A204.1 (cell line): Measurements from ENCODE around the gene KRTAP12-3.
"Not testable (repeated sequence)": the region's sequence is repeated elsewhere in the genome, so short reads cannot be mapped to it uniquely, and the experiment has no call there.

ENCODE experiments used
- FAIRE-seq: peaks from 2 replicates; lab custom pipeline; 2012; peaks lifted over from hg19 to GRCh38; lab: Jason Lieb, UNC

Gene KRTAP12-3, protein sequence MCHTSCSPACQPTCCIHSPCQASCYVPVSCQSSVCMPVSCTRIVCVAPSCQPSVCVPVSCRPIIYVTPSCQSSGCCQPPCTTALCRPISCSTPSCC

DNA sequence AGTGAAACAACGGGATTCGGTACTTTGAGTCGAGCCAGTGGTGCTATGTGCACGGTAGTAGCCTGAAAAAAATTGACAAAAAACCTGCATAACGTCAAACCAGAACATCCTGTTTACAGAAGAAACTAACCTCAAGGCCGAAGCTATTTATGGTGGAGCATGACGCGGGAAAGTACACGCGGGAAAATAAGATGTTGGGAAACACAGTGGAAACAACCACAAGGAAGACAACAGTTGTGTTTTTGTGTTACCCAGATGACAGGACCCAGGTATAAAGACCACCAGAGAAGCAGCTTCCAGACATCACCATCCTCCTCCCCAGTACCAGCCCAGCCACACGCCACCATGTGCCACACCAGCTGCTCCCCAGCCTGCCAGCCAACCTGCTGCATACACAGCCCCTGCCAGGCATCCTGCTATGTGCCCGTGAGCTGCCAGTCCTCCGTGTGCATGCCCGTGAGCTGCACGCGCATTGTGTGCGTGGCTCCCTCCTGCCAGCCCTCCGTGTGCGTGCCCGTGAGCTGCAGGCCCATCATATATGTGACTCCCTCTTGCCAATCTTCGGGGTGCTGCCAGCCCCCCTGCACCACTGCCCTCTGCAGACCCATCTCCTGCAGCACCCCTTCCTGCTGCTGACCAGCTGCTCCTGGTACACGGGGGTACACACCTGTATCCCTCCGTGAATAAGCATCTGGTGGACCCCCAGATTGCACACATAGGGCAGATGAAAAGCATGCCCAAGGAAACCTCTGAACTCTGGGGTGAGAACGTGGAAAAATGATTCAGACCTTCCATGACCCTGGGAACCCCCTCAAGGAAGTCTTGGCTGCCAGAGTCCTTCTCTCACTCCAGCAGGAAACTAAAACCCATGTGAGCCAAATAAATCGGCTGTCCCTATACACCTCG is at the start of gene KRTAP12-3:
KRTAP12-3 (plus strand) TSS at position 298 of the 906 bp plus-strand sequence; CDS start at position 346, 48 bp downstream.
- no peak for FAIRE-seq

DNA sequence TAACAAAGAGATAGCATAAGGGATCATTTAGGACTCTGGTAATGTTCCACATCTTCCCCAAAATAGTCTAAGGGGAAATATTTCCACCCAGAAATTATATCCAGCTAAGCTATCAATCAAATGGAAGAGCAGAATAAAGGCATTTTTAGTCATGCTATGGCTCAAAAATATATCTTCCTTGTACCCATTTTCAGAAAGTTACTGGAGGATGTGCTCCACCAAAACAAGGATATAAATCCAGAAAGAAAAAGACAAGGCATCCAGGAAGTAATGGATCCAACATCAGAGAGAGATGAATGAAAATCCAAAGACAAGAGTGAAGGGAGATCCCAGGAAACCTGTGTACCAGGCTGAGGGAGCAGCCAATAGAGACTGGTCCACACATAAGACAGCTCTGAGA is 48.5 kb upstream of the KRTAP12-3 start:
- no peak for FAIRE-seq

DNA sequence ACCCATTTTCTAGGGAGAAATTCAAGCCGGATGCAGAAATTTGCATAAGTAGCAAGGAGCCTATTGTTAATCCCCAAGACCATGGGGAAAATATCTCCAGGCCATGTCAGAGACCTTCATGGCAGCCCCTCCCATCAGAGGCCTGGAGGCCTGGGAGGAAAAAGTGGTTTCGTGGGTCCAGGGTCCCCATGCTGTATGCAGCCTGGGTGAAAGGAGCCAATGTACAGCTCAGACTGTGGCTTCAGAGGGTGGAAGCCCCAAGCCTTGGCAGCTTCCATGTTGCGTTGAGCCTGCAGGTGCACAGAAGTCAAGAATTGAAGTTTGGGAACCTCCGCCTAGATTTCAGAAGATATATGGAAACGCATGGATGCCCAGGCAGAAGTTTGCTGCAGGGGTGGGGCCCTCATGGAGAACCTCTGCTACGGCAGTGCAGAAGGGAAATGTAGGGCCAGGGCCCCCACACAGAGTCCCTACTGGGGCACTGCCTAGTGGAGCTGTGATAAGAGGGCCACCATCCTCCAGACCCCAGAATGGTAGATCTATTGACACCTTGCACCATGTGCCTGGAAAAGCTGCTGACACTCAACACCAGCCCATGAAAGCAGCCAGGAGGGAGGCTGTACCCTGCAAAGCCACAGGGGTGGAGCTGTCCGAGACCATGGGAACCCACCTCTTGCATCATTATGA is 47.4 kb upstream of the KRTAP12-3 start:
- not testable (repeated sequence) for FAIRE-seq

DNA sequence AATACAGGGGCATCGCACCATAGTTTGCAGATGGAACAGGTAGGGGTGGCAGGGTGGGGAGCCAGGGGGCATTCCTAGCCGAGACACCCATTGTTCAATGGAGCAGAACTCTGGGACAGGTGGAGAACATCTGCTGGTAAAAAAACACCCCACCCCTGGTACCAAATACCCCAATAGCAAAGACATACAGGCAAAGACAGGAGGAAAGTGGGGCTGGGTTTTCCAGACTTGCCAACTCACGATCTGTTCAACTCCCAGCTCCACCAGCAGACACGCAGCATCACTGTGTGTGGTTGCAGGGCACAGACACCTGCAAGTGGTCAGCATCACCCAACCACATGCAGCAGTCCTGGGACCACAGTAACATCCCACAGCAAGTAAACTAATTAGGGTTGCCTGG is 46.2 kb upstream of the KRTAP12-3 start:
- FAIRE-seq: no peak

DNA sequence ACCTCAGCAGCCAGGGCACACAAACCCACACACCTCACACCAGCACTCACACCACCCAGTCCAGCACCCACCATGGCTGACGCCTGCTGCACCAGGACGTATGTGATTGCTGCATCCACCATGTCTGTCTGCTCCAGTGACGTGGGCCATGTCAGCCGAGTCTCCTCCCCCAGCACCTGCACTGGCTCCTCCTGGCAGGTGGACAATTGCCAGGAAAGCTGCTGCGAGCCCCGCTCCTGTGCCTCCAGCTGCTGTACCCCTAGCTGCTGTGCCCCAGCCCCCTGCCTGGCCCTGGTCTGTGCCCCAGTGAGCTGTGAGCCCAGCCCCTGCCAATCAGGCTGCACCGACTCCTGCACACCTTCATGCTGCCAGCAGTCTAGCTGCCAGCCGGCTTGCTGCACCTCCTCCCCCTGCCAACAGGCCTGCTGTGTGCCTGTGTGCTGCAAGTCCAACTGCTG is 45.7 kb upstream of the KRTAP12-3 start, which contains the start of gene KRTAP10-8:
KRTAP10-8 (plus strand) TSS at position 51 of the 458 bp plus-strand sequence; CDS start at position 73, 22 bp downstream.
- FAIRE-seq: no peak

DNA sequence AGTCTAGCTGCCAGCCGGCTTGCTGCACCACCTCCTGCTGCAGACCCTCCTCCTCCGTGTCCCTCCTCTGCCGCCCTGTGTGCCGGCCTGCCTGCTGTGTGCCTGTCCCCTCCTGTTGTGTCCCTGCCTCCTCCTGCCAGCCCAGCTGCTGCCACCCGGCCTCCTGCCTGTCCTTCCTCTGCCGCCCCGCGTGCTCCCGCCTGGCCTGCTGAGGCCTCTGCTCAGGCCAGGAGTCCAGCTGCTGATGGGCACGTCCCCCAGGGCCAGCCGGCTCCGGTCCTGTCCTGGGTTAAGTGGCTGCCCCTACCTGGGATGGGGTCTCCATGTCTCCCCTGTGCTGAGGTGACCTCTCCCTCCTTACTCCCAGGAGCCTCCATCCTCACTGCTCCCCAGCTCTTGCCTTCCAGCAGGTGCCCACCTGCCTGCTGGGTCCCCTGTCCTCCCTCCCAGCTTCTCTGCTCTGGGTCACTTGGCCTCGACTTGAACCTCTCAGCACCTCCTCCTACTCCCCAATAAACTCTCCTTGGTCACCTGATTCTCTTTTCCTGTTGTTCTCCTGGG is 45.0 kb upstream of the KRTAP12-3 start:
- no peak for FAIRE-seq

DNA sequence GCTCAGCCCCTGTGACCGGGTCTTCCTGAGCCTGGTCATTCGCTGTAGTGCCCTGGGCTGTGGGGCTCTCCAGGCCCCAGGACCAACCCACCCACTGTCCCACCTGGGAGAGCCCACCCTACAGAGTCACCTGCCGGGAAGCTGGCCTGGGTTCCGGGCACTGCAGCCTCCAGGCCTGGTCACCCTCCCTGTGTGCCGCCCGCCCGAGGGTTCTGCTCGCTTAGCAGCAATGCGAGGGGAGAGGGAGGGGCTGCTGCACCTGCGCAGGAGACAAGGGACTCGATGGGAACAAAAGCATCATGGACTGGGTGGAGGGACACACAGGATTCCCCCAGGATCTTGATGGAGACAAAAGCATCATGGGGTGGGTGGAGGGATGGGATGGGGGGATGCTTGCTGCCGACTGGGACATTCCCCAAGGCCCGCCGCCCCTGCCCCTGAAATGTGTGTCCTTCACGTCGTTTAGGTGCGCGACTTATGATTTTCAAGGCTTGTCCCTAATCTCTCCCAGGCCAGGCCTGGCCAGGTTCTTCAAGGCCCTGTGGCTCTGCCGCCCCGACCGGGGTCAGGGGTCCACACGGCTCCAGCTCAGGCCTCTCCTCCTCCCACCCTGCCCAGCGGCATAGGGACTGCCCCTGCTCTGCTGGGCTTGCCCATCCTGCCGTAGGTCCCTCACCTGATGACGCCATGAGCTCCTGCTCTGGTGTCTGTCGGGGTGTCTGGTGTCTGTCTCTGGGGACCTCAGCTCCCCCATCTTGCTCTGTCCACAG is 44.2 kb upstream of the KRTAP12-3 start:
- FAIRE-seq: no peak

DNA sequence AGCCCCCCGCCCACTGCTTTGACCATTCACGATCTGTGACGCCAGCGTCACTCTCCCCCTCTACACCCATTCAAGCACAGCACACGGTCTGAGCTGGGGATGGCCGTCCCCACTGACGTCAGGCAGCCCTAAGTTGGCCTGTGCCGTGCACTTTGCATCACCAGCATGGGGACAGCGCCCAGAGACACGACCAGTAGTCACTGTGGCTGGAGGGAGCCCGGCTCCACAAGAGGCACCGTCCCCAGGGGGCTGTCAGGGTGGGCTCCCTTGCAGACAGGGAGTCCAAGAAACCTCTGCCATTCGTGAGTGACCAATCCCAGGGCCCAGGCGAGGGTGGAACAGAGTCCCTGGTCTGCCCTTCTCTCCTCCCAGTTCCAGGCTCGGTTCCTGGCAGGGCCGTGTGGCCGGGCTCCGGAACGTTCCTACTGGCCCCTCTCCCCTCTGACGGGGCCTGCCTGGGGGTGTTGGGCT is 43.5 kb upstream of the KRTAP12-3 start:
- no peak for FAIRE-seq

DNA sequence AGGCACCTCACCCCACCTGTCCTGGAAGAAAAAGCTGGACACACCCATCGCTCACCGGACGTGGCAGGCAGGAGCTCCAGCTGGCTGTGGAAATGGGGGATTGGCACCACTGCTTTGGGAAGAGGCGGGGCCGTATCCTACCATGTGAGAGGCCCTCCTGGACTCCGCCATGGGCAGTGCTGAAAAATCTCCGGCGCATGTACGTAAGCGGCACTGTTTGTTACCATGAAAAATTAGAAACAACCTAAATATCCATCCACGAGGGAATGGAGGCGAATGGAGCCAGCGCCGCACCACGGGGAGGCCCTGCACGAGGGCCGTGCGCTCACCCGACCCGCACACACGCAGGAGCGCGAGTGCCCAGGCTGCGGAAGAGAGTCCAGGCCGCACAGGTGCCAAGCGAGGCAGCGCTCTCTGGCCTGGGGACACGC is 42.8 kb upstream of the KRTAP12-3 start:
- no peak for FAIRE-seq

DNA sequence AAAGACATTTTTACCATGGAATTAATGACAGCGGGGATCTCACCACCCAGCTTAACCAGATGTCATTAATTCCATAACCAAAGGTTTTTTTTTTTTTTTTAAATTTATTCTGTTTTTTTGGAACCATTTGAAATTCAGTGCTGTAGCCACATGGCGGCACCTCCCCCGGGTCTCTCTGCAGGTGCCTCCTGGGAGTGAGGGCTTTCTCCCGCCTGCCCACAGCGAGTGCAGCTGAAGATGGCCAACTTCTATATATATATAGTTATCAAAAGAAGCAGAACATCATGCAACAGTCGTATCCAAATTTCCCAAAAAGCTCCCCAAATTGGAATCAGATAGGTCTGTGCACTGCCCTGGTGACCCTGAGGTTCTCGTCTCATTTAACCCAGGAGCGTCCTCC is 42.3 kb upstream of the KRTAP12-3 start:
- FAIRE-seq: no peak

DNA sequence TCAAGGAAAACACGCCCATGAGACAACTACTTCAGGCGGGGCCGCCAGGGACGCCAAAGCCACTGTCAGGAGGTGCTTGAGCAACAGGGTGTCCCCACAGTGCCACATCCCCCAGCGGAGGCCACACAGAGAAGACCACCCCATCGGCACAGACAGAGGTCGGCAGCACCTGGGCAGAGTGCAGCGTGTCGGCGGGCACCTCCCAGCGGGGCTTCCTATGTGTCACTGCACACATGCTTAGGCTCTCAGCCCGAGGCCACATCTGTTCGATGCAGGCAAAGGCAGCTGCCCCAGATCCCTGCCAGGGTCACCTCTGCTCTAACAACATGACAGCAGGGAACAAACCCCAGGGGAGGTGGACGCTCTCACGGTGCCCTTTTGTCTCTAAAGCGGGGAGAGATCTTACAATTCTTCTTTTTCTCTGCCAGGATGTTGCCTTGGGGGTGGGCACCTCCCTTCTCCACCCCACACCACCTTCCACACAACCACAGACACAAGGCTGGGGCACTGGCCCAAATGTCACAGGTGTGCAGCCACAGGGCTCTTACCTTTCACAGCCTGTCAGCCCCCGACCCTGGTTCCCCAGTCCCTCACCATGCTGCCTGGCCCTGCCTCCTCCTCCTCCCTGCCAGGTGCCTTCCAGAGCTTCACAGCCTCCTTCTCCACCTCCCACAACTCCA is 41.7 kb upstream of the KRTAP12-3 start:
- no peak for FAIRE-seq

DNA sequence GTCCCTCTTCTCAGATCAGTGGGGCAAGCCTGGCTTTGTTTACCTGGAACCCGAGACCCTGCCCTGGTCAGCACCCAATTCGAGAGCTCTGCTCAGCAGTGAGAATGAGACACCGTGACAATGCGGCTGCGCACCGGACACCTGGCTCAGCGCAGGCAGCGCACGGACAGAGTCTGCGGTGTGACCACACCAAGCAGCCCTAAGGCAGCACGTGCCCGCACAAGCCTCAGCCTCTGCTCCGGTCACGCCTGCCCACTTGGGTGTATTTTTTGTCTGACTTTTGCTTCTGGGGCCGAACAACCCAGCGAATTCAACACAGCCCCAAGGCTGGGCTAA is 41.2 kb upstream of the KRTAP12-3 start:
- no peak for FAIRE-seq

DNA sequence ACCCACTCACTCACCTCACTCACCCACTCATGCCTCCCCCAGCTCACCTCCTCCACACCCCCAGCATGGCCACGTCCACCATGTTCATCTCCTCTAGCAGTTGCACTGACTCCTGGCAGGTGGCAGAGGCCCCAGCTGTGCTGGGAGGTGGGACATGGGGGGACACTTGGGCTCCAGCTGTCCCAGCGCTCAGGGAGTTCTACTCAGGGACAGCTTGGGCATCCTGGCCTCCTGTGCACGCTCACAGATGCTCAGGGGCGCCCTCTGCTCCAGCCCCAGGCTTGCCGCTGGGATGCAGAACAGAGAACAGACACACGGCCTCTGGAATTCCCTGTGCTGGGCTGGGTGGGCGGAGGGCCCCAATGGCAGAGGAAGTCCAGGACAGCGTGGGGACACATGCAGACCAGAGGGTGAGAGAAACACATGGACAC is 40.6 kb upstream of the KRTAP12-3 start:
- no peak for FAIRE-seq

DNA sequence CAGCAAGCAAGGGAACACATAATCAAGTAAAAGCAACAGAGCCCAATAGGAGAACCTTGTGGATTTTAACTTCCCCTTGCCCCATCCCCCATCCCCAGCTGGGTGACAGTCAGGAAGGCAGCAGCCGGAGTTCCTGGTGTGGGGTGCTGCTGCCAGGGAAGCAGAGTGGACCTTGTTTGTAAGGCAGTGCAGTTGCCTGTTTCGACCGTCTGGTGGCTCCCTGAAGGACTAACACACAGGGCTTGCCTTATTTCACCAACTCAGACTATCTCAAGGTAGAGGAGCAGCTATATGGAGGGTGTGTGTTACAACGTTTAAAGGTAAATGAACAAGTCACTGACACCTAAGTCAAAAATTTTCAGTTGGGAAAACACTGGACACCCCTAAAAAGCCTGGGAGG is 39.2 kb upstream of the KRTAP12-3 start:
- FAIRE-seq: no peak

DNA sequence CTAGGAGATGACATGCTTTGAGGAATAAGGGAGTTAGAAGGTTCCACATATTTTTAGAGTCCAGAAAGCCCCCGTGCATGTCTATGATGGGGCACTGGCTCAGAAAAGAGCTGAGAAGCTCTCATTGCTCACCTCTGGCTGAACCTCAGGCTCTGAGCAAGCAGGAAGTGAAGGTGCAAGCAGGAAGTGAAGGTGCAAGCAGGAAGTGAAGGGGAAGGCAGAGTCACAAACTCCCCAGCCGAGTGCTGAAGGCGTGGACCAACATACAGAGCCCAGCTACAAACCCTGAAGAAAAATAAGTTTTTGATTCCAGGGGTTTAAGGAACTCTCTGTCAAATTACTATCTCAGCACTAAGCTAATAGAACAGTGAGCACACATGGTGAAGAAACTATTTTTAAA is 38.8 kb upstream of the KRTAP12-3 start:
- no peak for FAIRE-seq

DNA sequence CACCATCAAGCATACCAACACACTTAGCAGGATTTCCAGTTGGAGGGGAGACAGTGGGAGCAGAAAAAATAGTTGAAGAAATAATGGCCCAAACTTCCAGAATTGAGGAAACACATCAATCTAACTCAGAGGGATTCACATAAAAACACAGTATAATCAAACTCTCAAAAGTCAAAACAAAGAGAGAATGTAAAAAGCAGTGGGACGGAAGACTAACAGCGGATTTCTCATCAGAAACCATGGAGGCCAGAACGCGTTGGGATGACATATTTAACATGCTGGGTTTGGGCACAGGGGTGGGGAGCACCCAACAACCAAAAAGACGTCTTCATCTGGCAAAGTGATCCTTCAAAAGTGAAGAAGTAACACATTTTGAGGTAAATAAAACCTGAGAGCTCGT is 37.8 kb upstream of the KRTAP12-3 start:
- FAIRE-seq: no peak

DNA sequence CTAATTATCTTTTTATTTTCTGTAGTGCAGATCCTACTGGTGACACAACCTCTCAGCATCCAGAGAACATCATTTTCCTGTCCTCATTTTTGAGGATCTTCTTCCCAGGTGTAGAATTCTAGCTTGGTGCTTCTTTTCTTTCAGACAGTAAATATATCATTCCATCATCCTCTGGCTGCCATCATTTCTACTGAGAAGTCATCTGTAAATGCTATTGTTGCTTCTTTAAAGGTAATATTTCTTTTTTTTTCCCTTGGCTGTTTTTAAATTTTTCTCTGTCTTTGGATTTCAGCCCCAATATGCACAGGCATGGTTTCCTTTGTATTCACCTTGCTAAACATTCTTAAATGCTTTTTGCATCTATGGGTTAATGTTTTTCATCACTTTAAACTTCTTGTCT is 34.2 kb upstream of the KRTAP12-3 start:
- no peak for FAIRE-seq

DNA sequence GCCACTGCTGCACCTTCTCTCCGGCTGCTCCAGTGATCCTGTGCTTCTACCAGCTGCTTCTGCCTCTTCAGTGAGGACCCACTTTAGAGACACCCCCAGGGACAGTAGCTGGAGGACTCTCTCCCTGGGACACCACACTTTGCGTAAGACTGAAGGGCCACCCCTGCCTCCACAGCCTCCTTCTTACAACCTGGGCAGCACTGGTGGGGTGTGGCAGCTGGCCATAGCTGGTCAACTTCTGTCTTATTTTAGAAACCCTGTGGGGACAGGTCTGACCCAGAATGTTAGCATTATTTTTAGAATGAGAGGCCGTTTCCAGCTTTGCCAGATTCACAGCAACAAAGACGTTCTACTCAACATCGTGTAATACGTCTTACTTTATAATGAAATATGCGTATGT is 32.0 kb upstream of the KRTAP12-3 start:
- FAIRE-seq: no peak

DNA sequence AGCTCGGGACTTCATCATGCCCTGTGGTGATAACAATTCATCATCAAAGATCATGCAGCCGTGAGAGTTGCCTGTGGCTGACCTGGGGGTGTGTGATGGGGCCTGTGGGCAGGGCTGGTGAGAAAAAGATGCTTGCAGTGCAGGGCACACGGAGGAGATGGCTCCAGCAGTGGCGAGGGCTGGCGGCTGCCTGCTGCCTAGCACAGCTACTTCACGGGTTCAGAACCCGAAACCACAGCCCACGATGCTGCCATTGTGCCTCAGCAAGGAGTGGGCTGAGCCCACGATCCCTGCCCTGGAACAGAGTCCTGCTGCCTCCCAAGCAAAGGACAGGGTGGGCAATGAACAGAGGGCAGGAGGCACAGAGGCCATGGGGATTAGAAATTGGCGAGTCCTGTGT is 31.5 kb upstream of the KRTAP12-3 start:
- FAIRE-seq: no peak

DNA sequence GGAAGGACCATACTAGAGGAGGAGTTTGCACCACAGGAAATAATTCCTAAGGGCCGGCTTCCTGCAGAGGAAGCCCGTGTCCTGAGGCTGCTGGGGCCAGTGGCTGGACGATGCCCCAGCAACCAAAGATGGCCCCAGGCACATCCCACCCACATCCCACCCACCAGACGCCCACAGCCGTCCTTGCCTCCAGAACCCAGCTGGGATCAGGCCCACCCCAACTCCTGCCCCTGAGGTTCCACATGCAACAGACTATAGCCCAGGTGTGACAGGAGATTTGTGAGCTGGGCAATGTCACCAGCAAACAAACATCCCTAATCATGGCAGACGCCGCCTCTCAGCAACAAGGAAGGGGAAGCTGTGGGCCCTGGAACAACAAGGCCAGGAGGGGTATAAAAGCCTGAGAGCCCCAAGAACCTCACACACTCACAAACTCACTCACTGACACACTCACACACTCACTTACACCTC is 31.0 kb upstream of the KRTAP12-3 start, which contains the start of gene KRTAP10-9:
KRTAP10-9 (plus strand) TSS at position 421 of the 471 bp plus-strand sequence. CDS start 79 bp downstream, outside the sequence.
- FAIRE-seq: no peak
